ENCODE measurements around the gene RUFY2.
A peak's percentile ranks its signal among the peaks of the same experiment; 100 is the strongest.
"Not testable (repeated sequence)": the region's sequence is repeated elsewhere in the genome, so short reads cannot be mapped to it uniquely, and the experiment has no call there.

Gene RUFY2, protein sequence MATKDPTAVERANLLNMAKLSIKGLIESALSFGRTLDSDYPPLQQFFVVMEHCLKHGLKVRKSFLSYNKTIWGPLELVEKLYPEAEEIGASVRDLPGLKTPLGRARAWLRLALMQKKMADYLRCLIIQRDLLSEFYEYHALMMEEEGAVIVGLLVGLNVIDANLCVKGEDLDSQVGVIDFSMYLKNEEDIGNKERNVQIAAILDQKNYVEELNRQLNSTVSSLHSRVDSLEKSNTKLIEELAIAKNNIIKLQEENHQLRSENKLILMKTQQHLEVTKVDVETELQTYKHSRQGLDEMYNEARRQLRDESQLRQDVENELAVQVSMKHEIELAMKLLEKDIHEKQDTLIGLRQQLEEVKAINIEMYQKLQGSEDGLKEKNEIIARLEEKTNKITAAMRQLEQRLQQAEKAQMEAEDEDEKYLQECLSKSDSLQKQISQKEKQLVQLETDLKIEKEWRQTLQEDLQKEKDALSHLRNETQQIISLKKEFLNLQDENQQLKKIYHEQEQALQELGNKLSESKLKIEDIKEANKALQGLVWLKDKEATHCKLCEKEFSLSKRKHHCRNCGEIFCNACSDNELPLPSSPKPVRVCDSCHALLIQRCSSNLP
- total RNA-seq, result 10.8 to 37.6 (median 30.6) reads per million in 3 experiments

DNA sequence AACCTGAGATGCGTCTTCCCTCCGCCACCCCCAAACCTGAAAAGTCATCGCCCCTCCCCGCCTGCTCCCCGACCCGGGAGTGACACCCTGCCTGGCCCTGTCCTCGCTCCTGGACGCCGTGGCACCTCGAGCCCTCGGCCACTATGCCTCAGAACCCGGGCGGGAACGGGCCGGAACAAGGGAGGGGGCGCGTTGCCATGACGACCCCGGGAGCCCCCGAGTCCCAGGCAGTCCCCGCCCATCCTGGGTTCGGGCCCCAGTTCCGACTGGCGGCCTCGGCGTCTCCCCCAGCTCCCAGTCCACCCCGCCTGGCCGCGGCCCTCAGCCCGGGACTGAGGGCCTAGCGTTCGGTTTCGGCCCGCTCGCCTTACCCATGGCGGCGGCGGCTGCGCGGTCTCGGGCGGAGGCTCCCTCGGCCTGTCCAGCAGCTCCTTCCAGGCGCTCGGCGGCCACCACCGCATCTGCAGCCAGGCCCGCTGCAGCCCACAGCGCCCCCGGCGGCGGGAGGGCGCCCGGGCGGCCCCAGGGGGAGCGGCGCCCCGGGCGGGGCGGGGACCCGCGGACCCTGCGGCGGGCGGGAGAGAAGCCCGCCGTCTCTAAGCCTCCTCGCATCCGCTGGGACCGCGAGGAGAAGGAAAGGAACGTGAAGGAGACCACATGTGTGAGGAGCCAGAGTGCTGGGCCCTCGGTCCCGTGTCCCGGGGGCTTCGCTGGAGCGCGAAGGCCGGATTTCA lies at the start of gene RUFY2:
TSS of gene RUFY2 (minus strand) at position 463 of the 734 bp plus-strand sequence. CDS start at position 375, 88 bp downstream.
- DNase-seq, result peak; percentile 68

DNA sequence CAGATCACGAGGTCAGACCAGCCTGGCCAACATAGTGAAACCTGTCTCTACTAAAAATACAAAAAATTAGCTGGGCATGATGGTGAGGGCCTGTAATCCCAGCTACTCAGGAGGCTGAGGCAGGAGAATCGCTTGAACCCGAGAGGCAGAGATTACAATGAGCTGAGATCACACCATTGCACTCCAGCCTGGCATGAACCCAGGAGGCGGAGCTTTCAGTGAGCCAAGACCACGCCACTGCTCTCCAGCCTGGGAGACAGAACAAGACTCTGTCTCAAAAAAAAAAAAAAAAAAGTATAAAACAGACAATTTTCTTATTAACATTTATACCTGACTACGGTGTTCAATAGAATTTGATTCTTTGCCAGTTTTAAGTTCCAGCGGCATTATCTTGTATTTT lies 42.6 kb upstream of the RUFY2 start:
- DNase-seq, result not testable (repeated sequence)

DNA sequence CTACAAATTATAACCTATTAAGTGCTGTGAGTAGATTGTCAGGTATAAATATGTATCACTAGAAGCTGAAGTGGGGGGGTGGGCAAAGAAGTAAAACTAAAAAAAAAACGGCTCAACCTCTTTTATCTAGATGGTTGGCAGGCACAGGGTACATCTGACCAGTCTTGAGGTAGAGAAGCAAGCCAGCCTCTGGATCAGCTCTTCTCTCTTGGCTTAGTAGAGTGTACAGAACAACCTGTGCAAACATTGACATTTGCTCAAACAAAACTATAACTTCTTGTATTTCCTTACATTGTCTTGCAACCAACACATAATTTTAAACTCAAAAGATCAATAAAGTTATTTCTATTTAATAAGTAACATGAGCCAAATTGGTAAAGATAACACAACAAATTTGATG lies 39.1 kb upstream of the RUFY2 start:
- no peak for DNase-seq

DNA sequence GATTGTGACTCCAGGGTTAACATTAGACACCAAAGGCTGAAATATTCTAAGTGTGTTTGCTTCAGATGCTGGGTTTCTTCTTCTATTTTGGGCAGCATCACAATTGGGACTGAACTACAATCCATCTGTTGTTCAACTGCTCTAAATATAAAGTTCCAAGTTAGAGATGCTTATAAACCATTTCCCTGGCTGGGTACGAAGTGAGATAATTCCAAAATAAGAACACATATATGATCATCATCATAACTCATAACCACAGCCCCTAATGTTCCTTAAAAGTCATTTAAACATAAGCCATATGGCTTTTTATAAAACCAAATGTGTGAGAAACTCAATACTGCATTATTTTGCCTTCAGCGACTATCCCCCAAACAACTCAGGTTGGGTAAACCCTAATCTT lies 35.9 kb upstream of the RUFY2 start:
- no peak for DNase-seq

DNA sequence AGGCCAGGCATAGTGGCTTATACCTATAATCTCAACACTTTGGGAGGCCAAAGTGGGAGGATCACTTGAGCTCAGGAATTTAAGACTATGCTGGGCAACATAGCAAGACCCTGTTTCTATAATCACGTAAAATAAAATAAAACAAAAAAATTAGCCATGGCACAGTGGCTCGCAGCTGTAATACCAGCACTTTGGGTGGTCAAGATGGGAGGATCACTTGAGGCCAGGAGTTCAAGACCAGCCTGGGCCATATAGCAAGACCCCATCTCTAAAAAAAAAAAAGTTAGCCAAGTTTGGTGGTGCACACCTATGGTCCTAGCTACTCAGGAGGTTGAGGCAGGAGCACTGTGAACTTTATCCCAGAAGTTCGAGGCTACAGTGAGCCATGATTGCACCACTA lies 33.8 kb upstream of the RUFY2 start:
- DNase-seq, result no peak

DNA sequence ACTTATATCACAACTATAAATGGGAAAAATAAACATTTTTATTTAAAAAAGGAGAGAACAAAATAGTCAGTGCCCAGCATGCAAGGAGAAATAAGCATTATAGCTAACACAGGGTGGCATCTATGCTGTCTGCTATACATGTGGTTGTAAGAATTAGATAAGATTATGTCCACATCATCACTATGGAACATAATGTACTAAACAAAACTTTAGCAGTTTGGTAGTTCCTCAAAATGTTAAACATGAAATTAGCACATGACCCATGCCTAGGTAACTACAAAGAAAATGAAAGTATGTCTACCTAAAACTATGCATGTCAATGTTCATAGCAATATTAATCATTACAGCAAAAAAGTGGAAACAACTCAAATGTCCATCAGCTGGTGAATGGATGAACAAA lies 28.7 kb upstream of the RUFY2 start:
- no peak for DNase-seq

DNA sequence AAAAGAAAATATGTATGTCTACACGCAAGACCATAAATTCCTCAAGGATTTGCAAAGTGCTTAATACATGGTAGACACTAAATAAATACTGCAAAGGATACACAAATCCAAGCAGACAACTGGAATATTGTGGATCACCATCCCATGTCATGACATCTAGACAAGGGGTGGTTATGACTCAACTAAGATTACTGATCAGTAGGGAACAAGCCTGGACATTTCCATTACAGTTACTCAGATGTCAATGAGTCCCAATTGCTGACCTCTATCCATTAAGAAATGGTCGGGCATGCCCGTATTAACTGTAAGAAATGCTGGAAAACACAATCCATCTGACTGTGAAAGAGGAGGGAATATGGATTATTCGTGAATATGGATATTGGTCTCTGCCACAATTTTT lies 27.6 kb upstream of the RUFY2 start:
- DNase-seq, result no peak

DNA sequence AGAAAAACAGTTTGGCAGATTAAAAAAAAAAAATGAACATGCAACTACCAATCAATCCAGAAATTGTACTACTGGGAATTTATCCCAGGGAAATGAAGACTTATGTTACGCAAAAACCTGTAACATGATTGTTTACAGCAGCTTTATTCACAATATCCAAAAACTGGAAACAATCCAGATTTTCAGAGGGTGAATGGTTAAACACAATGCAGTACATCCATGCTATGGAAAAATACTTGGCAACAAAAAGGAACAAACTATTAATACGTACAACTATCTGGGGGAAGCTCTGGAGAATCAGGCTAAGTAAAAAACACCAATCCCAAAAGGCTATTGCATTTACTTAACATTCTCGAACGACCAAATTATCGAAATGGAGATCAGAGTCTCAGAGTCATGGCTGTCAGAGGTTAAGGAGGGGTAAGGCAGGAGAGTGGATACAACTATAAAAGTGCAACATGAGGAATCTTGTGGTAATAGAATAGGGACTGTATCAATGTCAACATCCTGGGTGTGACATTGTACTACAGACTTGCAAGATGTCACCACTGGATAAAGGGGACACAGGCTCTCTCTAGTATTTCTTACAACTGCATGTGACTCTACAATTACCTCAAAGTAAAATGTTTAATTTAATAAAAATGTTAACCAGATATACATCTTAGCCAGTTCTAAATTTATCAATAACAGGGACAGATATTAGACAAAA lies 21.5 kb upstream of the RUFY2 start:
- no peak for DNase-seq

DNA sequence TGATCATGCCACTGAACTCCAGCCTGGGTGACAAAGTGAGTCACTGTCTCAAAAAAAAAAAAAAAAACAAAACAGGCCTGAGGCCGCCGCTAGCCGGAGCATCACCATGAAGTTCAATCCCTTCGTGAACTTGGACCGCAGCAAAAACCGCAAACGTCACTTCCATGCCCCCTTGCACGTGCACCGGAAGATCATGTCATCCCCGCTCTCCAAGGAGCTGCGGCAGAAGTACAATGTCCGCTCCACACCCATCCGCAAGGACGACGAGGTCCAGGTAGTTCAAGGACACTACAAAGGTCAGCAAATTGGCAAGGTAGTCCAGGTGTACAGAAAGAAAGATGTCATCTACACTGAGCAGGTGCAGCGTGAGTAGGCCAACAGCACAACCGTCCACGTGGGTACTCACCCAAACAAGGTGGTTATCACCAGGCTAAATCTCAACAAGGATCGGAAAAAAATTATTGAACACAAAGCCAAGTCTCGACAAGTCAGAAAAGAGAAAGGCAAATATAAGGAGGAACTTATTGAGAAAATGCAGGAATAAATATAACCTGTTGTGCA lies 17.5 kb upstream of the RUFY2 start:
- DNase-seq, result no peak

DNA sequence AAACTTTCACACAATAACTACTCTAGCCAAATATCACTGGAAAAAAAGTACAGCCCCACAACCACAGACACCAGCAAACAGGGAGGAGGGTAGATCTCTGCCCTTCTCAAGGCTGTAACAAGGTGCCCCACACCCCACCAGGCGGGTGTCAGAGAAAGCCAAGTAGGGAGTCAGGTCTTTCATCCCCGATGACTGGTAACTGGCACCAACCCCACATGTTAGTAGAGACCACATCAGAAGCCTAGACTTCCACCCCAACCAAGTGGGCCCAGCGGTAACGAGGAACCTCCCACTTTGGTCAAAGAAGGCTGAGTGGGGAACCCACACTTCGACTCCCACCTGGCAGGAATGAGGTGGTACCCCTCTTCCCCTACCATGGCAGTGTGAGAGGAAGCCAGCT lies 16.4 kb upstream of the RUFY2 start:
- peak; percentile 0 for DNase-seq

DNA sequence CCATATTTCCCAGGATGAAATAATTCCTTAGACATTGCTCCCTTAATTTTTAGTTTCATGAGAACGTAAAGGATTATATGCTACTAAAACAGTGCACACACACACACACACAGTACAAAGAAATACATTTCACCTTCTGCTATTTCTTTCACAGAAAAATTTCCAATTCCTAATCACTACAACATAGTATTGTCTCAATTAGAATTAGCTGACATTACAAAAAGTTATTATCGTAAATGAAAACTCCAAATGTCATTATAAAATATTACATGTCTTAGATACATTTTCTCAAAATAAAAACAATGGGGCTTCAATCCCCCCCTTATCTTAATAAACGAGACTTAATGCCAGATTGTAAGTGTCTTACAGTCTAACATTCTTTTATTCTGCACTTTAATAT lies 12.3 kb upstream of the RUFY2 start:
- no peak for DNase-seq

DNA sequence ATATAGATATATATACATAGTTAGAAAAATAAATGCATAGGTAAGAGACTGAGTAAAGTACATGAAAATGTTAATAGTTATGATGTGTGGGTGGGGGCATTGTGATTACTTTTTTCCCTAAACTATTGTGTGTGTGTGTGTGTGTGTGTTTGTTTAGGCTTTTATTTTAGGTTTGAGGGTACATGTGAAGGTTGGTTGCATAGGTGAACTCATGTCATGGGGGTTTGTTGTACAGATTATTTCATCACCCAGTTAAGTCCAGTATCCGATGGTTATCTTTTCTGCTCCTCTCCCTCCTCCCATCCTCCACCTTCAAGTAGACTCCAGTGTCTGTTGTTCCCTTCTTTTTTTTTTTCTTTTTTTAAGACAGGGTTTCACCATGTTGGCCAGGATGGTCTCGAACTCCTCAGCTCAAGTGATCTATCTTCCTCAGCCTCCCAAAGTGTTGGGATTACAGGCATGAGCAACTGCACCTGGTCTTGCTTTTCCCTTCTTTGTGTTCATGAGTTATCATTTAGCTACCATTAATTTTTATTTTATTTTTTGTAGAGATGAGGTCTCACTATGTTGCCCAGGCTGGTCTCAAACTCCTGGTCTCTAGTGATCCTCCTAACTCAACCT lies 1.9 kb upstream of the RUFY2 start:
- no peak for DNase-seq

DNA sequence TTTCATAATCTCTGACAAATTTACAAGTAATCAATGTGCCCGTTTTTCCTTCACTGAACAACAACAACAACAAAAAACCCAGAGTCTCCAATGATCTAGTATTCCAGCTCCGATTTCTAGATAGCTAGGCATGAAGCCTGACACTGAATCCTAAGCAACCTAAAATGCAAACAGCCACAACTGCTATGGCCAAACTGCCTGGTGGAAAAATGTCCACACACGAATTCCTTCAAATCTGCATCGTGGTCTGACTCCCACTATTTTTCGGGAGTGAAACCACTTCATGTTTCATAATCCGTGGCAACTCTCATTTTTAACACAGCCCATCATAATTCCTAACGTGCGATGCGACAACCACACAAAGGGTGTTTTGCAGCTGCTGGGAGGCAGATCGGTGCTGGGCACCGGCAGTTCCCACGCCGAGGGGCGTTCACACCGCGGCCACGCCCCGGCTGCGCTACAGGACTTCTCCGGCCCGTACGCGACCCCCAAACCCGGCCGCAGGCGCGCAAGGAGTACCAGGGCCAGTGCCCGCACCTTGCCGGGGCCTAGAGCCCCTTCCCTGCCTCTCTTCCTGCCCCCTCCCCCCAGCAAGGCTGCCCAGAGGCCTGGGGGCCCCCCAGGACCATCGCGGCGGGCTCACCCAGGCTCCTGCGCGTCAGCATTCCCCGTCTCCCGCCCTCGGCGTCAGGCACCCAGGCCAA lies 814 bp downstream of the RUFY2 start:
- DNase-seq, result no peak

DNA sequence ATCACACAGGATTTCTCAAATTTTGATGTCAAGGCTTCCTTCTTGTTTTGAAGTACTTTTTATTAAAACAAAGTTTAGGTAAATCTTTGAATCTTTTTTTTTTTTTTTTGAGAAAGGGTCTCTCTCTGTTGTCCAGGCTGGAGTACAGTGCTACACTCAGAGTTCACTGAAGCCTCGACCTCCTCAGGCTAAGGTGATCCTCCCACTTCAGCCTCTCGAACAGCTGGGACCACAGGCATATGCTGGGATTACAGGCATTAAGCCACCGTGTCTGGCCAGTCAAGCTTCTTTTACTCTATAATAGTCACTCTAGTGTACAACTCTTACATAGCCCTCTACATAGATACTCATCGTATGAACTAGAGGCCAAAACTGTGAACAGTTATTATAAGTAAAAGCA lies 3.4 kb downstream of the RUFY2 start:
- no peak for DNase-seq

DNA sequence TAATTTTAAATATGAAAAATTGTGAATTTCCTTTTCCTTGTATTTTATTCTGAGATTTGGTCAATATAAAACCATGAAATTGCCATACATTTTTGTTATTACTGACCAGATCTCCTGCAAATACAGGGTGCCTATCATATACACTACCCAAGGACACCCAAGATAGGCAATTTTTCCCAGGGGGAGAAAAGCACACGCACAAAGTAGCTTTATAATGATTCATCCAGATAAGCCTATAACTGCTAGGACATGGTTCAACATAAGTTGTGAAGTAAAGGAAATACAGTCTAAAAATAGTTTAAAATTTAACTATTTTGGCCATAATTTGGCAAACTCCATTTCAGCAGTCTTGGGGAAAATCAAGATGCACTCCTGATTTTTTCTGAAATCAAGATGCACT lies 4.8 kb downstream of the RUFY2 start:
- no peak for DNase-seq

DNA sequence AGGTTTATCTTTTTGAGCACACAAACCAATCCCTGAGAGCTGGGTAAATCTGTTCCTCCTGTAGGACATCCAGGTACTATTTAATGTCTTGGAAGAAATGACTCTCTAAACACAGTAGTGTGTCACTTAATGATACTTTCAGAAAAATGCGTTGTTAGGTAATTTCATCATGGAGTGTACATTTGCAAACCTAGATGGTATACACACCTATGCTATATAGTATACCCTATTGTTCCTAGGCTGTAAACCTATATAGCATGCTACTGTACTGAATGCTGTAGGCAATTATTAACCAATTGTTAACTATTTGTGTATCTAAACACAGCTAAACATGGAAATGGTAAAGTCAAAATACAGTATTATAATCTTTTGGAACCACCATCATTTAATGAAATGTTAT lies 10.1 kb downstream of the RUFY2 start:
- DNase-seq, result no peak

DNA sequence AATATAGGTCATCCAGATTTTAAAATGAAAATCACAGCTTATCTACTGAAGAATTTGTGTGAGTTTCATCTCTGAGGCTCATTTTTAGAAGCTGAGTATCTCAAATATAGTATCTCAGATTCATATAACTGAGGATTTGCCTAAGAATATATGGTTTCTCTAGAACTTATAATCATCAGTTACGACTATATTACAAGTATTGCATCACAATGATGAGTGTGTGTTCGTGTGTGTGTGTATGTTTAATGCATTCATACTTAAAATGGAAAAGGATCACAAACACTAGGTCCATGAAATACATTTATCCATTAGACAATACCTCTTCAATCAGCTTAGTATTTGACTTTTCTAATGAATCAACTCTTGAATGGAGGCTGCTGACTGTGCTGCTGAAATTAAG lies 21.3 kb downstream of the RUFY2 start:
- no peak for DNase-seq

DNA sequence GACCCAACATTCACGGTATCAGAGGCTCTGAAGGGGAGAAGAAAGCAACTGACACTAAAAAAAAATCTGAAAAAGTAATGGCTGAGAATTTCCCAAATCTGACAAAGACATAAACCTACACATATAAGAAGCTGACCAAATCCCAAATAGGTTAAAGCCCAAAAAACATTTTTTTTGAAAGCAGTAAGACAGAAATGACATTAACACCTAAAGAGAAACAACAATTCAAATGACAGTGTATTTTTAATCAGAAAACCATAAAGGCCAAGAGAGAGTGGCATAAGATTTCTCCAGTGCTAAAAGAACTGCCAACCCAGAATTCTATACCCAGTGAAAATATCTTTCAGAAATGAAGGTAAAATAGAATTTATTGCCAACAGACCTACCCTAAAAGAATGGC lies 35.5 kb downstream of the RUFY2 start:
- no peak for DNase-seq

DNA sequence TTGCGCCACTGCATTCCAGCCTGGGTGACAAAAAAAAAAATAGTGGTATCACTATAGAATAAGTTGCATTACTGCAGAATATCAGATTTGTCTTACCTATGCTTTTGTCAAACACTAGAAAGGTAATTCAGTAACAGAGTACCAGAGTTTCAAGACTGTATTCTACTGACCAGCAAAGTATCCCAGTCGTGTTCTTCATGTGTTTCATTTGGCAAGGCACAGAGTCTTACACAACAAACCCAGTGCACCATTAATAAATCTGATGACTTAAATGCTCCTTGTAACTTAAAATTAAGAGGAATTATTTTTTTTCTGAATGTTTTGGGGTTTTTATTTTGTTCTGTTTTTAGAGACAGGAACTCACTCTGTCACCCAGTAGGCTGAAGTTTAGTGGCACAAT lies 40.0 kb downstream of the RUFY2 start:
- no peak for DNase-seq

DNA sequence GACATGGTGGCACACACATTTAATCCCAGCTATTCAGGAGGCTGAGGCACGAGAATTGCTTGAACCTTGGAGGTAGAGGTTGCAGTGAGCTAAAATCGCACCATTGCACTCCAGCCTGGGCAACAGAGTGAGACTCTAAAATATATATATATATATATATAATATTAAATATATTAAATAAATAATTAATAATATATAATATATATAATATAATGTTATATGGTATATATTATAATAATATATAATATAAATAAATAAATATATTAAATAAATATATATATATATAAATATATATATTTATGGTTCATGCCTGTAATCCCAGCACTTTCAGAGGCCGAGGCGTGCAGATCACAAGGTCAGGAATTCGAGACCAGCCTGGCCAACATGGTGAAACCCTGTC lies 40.5 kb downstream of the RUFY2 start:
- DNase-seq, result no peak

DNA sequence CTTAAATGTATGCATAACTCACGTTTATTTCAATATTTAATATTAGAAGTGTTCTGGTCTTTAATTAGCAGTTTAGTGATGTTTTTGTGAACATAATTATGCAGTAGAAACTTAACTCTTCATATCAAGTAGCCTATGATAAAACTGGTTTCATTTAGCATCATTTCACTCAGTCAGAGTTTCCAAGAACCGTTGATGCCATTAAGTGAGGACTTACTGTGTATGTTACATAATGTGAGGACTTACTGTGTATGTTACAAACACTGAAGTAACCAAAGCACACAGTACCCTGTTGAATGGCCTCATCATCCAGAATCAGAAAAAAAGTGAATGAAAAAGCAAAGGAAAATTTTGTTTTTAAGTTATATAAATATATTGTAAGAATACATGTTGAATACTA lies 41.5 kb downstream of the RUFY2 start:
- DNase-seq, result no peak
